Right renal cortex interstitium (tissue), 3 donors: ENCODE measurements around the gene MAST3. TPM values are rescaled to one million over a fixed set of nuclear protein-coding genes. Genes with fewer than 3 reads are reported as not detected.

ENCODE experiments used
- polyA plus RNA-seq, 3 donors: library from polyadenylated mRNA; unstranded; fragments of 120-200 nt; gene quantifications; one replicate each; pipeline ENCODE4 v1.2.1, GENCODE V29; 2013; ENCODE audit not compliant: insufficient read length in 3 of 3

MAST3 gene
- polyA plus RNA-seq, 3 donors = 3.5 to 5.1 (median 4.5) TPM

Other genes starting within 250 kb of the MAST3 start
- 1 to 10 TPM; 2.1 to 2.6 (median 2.2) TPM for gene JAK3, start 249.8 kb upstream of the MAST3 start, polyA plus RNA-seq
- 100 to 1,000 TPM; 782 to 939 (median 817) TPM for gene RPL18A, start 237.9 kb upstream of the MAST3 start, polyA plus RNA-seq
- gene SLC5A5, start 225.8 kb upstream of the MAST3 start, polyA plus RNA-seq = not detected
- gene CCDC124, start 164.8 kb upstream of the MAST3 start, polyA plus RNA-seq = 10 to 100 TPM; 46.5 to 57.1 (median 52.7) TPM
- gene KCNN1, start 130.7 kb upstream of the MAST3 start, polyA plus RNA-seq = 1 to 10 TPM; 3.9 to 6.2 (median 4.2) TPM
- gene ARRDC2, start 89.6 kb upstream of the MAST3 start, polyA plus RNA-seq = 1 to 10 TPM; 3.9 to 4.3 (median 4.1) TPM
- under 1 TPM; 0.14 to 0.16 (median 0.14) TPM for gene IL12RB1, start 10.8 kb upstream of the MAST3 start, polyA plus RNA-seq
- 10 to 100 TPM; 20.0 to 27.1 (median 26.7) TPM for gene PIK3R2, start 55.4 kb downstream of the MAST3 start, polyA plus RNA-seq
- 10 to 100 TPM; 12.0 to 19.8 (median 17.6) TPM for gene IFI30, start 76.0 kb downstream of the MAST3 start, polyA plus RNA-seq
- 10 to 100 TPM in 1 of 3 donors, 1 to 10 TPM in 2; 9.0 to 10.4 (median 9.8) TPM for gene MPV17L2, start 95.4 kb downstream of the MAST3 start, polyA plus RNA-seq
- gene RAB3A, start 106.3 kb downstream of the MAST3 start, polyA plus RNA-seq = 1 to 10 TPM; 3.4 to 5.1 (median 3.9) TPM
- gene PDE4C, start 128.7 kb downstream of the MAST3 start, polyA plus RNA-seq = 1 to 10 TPM in 1 of 3 donors, under 1 TPM in 2; 0.33 to 1.0 (median 0.71) TPM
- gene IQCN, start 176.7 kb downstream of the MAST3 start, polyA plus RNA-seq = 1 to 10 TPM; 3.8 to 4.4 (median 4.3) TPM
- gene JUND, start 183.8 kb downstream of the MAST3 start, polyA plus RNA-seq = 10 to 100 TPM; 52.4 to 74.7 (median 64.6) TPM
- gene LSM4, start 225.3 kb downstream of the MAST3 start, polyA plus RNA-seq = 10 to 100 TPM; 87.7 to 90.8 (median 88.0) TPM
- gene PGPEP1, start 242.8 kb downstream of the MAST3 start, polyA plus RNA-seq = 10 to 100 TPM; 18.9 to 21.0 (median 21.0) TPM